WTC11 (cell line): Measurements from ENCODE around the gene B4GALNT1. TPM values are rescaled to one million over a fixed set of nuclear protein-coding genes. Genes with fewer than 3 reads are reported as not detected.
"Not testable (repeated sequence)": the region's sequence is repeated elsewhere in the genome, so short reads cannot be mapped to it uniquely, and the experiment has no call there.

ENCODE experiments used
- ATAC-seq: fragments of 200-7000 bp; cut with Tn5 transposase; 2 replicates; pipeline ENCODE4 v1.10.0; 2021; ENCODE audit warnings: mild to moderate bottlenecking, moderate library complexity
- CTCF ChIA-PET: fragments of 300-600 bp; sonication (Branson Sonifier 250); formaldehyde crosslinking; loops from one replicate; lab custom pipeline; 2021; ENCODE audit warnings: antibody characterized with exemption; lab: Charles Lee
- POLR2A ChIA-PET: fragments of 350-600 bp; sonication (Branson Sonifier 250); formaldehyde crosslinking; loops from one replicate; lab custom pipeline; 2021; ENCODE audit warnings: antibody characterized with exemption; lab: Charles Lee
- DNase-seq: peaks from one replicate; pipeline ENCODE4 v3.0.0; 2021; ENCODE audit warnings: low spot score
- H3K27ac Mint-ChIP-seq: 2 replicates; pipeline ENCODE4 v1.8.0; 2021; ENCODE audit warnings: mixed read lengths
- H3K27me3 Mint-ChIP-seq: 2 replicates; pipeline ENCODE4 v1.8.0; 2021; ENCODE audit warnings: low read depth, mild to moderate bottlenecking, moderate library complexity, mixed read lengths
- H3K36me3 Mint-ChIP-seq: 2 replicates; pipeline ENCODE4 v1.8.0; 2021; ENCODE audit warnings: mixed read lengths
- H3K4me1 Mint-ChIP-seq: 2 replicates; pipeline ENCODE4 v1.8.0; 2022; ENCODE audit warnings: mixed read lengths
- H3K4me3 Mint-ChIP-seq: 2 replicates; pipeline ENCODE4 v1.8.0; 2021; ENCODE audit warnings: mild to moderate bottlenecking, moderate library complexity, mixed read lengths
- H3K9me3 Mint-ChIP-seq: 2 replicates; pipeline ENCODE4 v1.8.0; 2021; ENCODE audit warnings: mixed read lengths
- ATF3 ChIP-seq: sonication (generic); formaldehyde crosslinking; conservative IDR thresholded peaks from 2 replicates; pipeline ENCODE4 v1.8.1; 2022; ENCODE audit warnings: mild to moderate bottlenecking, missing genetic modification reagents
- CDX4 ChIP-seq: fragments of 250-450 bp; sonication (Bioruptor Pico); IDR thresholded peaks from 2 replicates; pipeline ENCODE4 v1.9.0; 2021; ENCODE audit warnings: moderate library complexity, mild to moderate bottlenecking, inconsistent platforms, borderline replicate concordance
- CTCF ChIP-seq: fragments of 200-600 bp; IDR thresholded peaks from 2 replicates; pipeline ENCODE4 v1.8.0; 2022; ENCODE audit warnings: antibody characterized with exemption
- ESRRA ChIP-seq: sonication (generic); formaldehyde crosslinking; IDR thresholded peaks from 2 replicates; pipeline ENCODE4 v1.8.1; 2022; ENCODE audit warnings: mild to moderate bottlenecking, missing genetic modification reagents, borderline replicate concordance
- FOXJ3 ChIP-seq: sonication (generic); formaldehyde crosslinking; IDR thresholded peaks from 2 replicates; pipeline ENCODE4 v1.9.0; 2021; ENCODE audit warnings: missing genetic modification reagents, mild to moderate bottlenecking, borderline replicate concordance
- GRHL2 ChIP-seq: fragments of 250-450 bp; sonication (Bioruptor Pico); IDR thresholded peaks from 2 replicates; pipeline ENCODE4 v1.8.0; 2022; ENCODE audit warnings: mild to moderate bottlenecking, moderate library complexity; ENCODE audit not compliant: insufficient replicate concordance, severe bottlenecking
- GTF2I ChIP-seq: fragments of 250-450 bp; sonication (Bioruptor Pico); conservative IDR thresholded peaks from 2 replicates; pipeline ENCODE4 v1.4.0; 2021; ENCODE audit warnings: mild to moderate bottlenecking
- HMGA2 ChIP-seq: fragments of 250-450 bp; sonication (Bioruptor Pico); IDR thresholded peaks from 2 replicates; pipeline ENCODE4 v1.4.0; 2021; ENCODE audit warnings: mild to moderate bottlenecking, moderate library complexity
- HMGXB4 ChIP-seq: sonication (generic); formaldehyde crosslinking; IDR thresholded peaks from 2 replicates; pipeline ENCODE4 v1.8.1; 2023; ENCODE audit warnings: mild to moderate bottlenecking, moderate library complexity, missing genetic modification reagents
- IRF1 ChIP-seq: sonication (generic); formaldehyde crosslinking; IDR thresholded peaks from 2 replicates; pipeline ENCODE4 v1.8.0; 2023; ENCODE audit warnings: missing genetic modification reagents
- MAX ChIP-seq: sonication (generic); formaldehyde crosslinking; IDR thresholded peaks from 2 replicates; pipeline ENCODE4 v1.8.0; 2022; ENCODE audit warnings: mild to moderate bottlenecking, missing genetic modification reagents
- PREB ChIP-seq: sonication (generic); formaldehyde crosslinking; IDR thresholded peaks from 2 replicates; pipeline ENCODE4 v1.8.1; 2022; ENCODE audit warnings: mild to moderate bottlenecking, missing genetic modification reagents, moderate library complexity, borderline replicate concordance
- RORB ChIP-seq: fragments of 250-450 bp; sonication (Bioruptor Pico); IDR thresholded peaks from 2 replicates; pipeline ENCODE4 v1.9.0; 2021; ENCODE audit warnings: mild to moderate bottlenecking
- SOX15 ChIP-seq: fragments of 250-450 bp; sonication (Bioruptor Pico); IDR thresholded peaks from 2 replicates; pipeline ENCODE4 v1.9.0; 2021; ENCODE audit warnings: mild to moderate bottlenecking
- TCF7 ChIP-seq: sonication (generic); formaldehyde crosslinking; IDR thresholded peaks from 2 replicates; pipeline ENCODE4 v1.8.0; 2022; ENCODE audit warnings: mild to moderate bottlenecking, low read depth, missing genetic modification reagents, moderate library complexity
- ZNF423 ChIP-seq: fragments of 250-450 bp; sonication (Bioruptor Pico); IDR thresholded peaks from 2 replicates; pipeline ENCODE4 v2.1.2; 2022; ENCODE audit warnings: mild to moderate bottlenecking, moderate library complexity
- ZNF512 ChIP-seq: sonication (generic); formaldehyde crosslinking; IDR thresholded peaks from 2 replicates; pipeline ENCODE4 v1.8.1; 2022; ENCODE audit warnings: missing genetic modification reagents, borderline replicate concordance
- ZNF671 ChIP-seq: fragments of 250-450 bp; sonication (Bioruptor Pico); IDR thresholded peaks from 2 replicates; pipeline ENCODE4 v1.8.0; 2021; ENCODE audit warnings: mild to moderate bottlenecking
- ZSCAN18 ChIP-seq: fragments of 250-450 bp; sonication (Bioruptor Pico); IDR thresholded peaks from 2 replicates; pipeline ENCODE4 v2.1.2; 2022; ENCODE audit warnings: mild to moderate bottlenecking, moderate library complexity
- total RNA-seq: library from RNA; stranded (reverse); gene quantifications from 3 replicates; pipeline ENCODE4 v1.2.3, GENCODE V29; 2021

B4GALNT1 gene
- total RNA-seq, 1 experiment from 2014 or later, result 1.2 TPM

- TF ChIP-seq CTCF (no peak), MAX (CRISPR knock-in tag) (no peak)
- TF ChIP-seq, all 79 proteins: peak for 0
Measured at GRCh38 chr12:57618966-57619433, 14.0 kb downstream of the B4GALNT1 start (continued).

GRCh38 chr12:57618431-57618830, 14.6 kb downstream of the B4GALNT1 start:
- DNase-seq, H3K27ac Mint-ChIP-seq, POLR2A ChIA-PET, H3K36me3 Mint-ChIP-seq, H3K4me3 Mint-ChIP-seq, ATAC-seq, H3K9me3 Mint-ChIP-seq: not testable (repeated sequence)
- CTCF ChIA-PET, result interaction anchor here (0.9 to 3.6 kb wide), 4 partner anchors 9 to 35 kb away, joined by 3 to 74 read pairs (median 20); partner anchors contain the start of gene B4GALNT1
- peaks cover 100% of the 10 kb centered on the region for H3K27me3 Mint-ChIP-seq
- H3K4me1 Mint-ChIP-seq, result peaks cover 34% of the 10 kb centered on the region

GRCh38 chr12:57617942-57618341, 15.1 kb downstream of the B4GALNT1 start:
- POLR2A ChIA-PET, result no interaction called here
- DNase-seq (no peak), ATAC-seq (no peak)
- peaks cover 34% of the 10 kb centered on the region for H3K4me1 Mint-ChIP-seq
- H3K27ac Mint-ChIP-seq, result no peak overlapping the region
- TF ChIP-seq PREB (CRISPR knock-in tag) (no peak), ESRRA (CRISPR knock-in tag) (no peak), ZNF671 (CRISPR knock-in tag) (no peak), CDX4 (no peak), SOX15 (no peak), TCF7 (CRISPR knock-in tag) (no peak), IRF1 (CRISPR knock-in tag) (no peak), GTF2I (CRISPR knock-in tag) (no peak), GRHL2 (CRISPR knock-in tag) (no peak)
- no peak overlapping the region for H3K4me3 Mint-ChIP-seq
- H3K9me3 Mint-ChIP-seq, result no peaks in the 10 kb centered on the region
- peaks cover 5% of the 10 kb centered on the region for H3K36me3 Mint-ChIP-seq
- H3K27me3 Mint-ChIP-seq, result peaks cover 100% of the 10 kb centered on the region
- CTCF ChIA-PET, result interaction anchor here (3.3 to 3.6 kb wide), 2 partner anchors 16 to 34 kb away, joined by 36 to 74 read pairs; partner anchors contain the start of gene B4GALNT1

- ATAC-seq (no peak), DNase-seq (no peak)
- Mint-ChIP-seq H3K9me3 (no peaks in the 10 kb centered on the region), H3K4me3 (no peak overlapping the region), H3K36me3 (peaks cover 5% of the 10 kb centered on the region), H3K27ac (no peak overlapping the region), H3K4me1 (peaks cover 38% of the 10 kb centered on the region), H3K27me3 (peaks cover 97% of the 10 kb centered on the region)
- ChIA-PET POLR2A (no interaction called here), CTCF (interaction anchor here (1.1 to 5.1 kb wide), 2 partner anchors 33 to 379 kb away, joined by 3 to 38 read pairs; no protein-coding TSS in a partner anchor)
- TF ChIP-seq FOXJ3 (no peak), ZNF423 (CRISPR knock-in tag) (no peak), HMGXB4 (CRISPR knock-in tag) (no peak), ZNF512 (CRISPR knock-in tag) (no peak), RORB (no peak), ZSCAN18 (CRISPR knock-in tag) (no peak), ATF3 (CRISPR knock-in tag) (no peak), HMGA2 (CRISPR knock-in tag) (no peak)
Measured at GRCh38 chr12:57616383-57617101, 16.5 kb downstream of the B4GALNT1 start.
